GM12878 (cell line): ENCODE data around the gene CCSER2. TPM values are rescaled to one million over a fixed set of nuclear protein-coding genes. Genes with fewer than 3 reads are reported as not detected.

ENCODE experiments used
- ATAC-seq: fragments of 200-7000 bp; cut with Tn5 transposase; 3 replicates; pipeline ENCODE4 v1.9.1; 2020; ENCODE audit warnings: mild to moderate bottlenecking, moderate library complexity
- BruUV-seq: library from RNA; stranded (reverse); fragments of 400-500 nt; replicated peaks from 2 replicates; lab custom pipeline; 2021; lab: Mats Ljungman, UMichigan
- CTCF ChIA-PET: fragments of 300-600 bp; sonication (Branson Sonifier 250); formaldehyde crosslinking; extraction: SDS; loops from one replicate; lab custom pipeline; 2021; ENCODE audit warnings: inconsistent platforms; lab: Yijun Ruan, JAX
- POLR2A ChIA-PET: fragments of 350-600 bp; formaldehyde crosslinking; extraction: SDS; loops from one replicate; lab custom pipeline; 2021; ENCODE audit warnings: inconsistent platforms; lab: Charles Lee
- RAD21 ChIA-PET: fragments of 300-600 bp; sonication (Branson Sonifier 250); formaldehyde crosslinking; loops from one replicate; lab custom pipeline; 2023; ENCODE audit warnings: antibody characterized with exemption; ENCODE audit not compliant: unreplicated experiment; lab: Charles Lee
- SMC1A ChIA-PET: fragments of 300-600 bp; sonication (Branson Sonifier 250); formaldehyde crosslinking; loops from one replicate; lab custom pipeline; 2023; ENCODE audit not compliant: unreplicated experiment, uncharacterized antibody; lab: Charles Lee
- DNase-seq: peaks from one replicate; pipeline ENCODE4 v3.0.0-alpha.2; 2011; ENCODE audit warnings: low read depth, low spot score
- FAIRE-seq: peaks from 3 replicates; lab custom pipeline; 2011; peaks lifted over from hg19 to GRCh38; lab: Jason Lieb, UNC
- H2AFZ ChIP-seq: 2 replicates; pipeline ENCODE4 v1.6.0; 2011; ENCODE audit warnings: low read depth, low read length, control low read depth; ENCODE audit not compliant: control insufficient read depth
- H3K27ac ChIP-seq: 2 replicates; pipeline ENCODE4 v1.5.1; 2011; ENCODE audit warnings: control low read depth; ENCODE audit not compliant: control insufficient read depth, insufficient read depth
- H3K27me3 ChIP-seq, 2 experiments: replicated peaks in 1 of 2; 2 replicates each; pipeline versions ENCODE4 v1.6.0 to v1.6.1; 2011; ENCODE audit warnings: low read length in 1 of 2; ENCODE audit not compliant: control insufficient read depth in 2 of 2, insufficient read depth in 2 of 2
- H3K36me3 ChIP-seq, 2 experiments: 2 replicates each; pipeline ENCODE4 v1.5.1; 2011; ENCODE audit warnings: low read length in 1 of 2; ENCODE audit not compliant: control insufficient read depth in 2 of 2, insufficient read depth in 2 of 2
- H3K4me1 ChIP-seq: 2 replicates; pipeline ENCODE4 v1.6.1; 2011; ENCODE audit warnings: mild to moderate bottlenecking, low read length, moderate library complexity, mixed read lengths; ENCODE audit not compliant: control insufficient read depth, insufficient read depth
- H3K4me2 ChIP-seq: 2 replicates; pipeline ENCODE4 v1.6.0; 2011; ENCODE audit warnings: control low read depth; ENCODE audit not compliant: control insufficient read depth, insufficient read depth
- H3K4me3 ChIP-seq: fragments of 200-600 bp; sonication (generic); 2 replicates; pipeline ENCODE4 v1.5.1; 2016
- H3K79me2 ChIP-seq: 2 replicates; pipeline ENCODE4 v1.6.0; 2011; ENCODE audit warnings: low read length; ENCODE audit not compliant: control insufficient read depth, insufficient read depth
- H3K9ac ChIP-seq: 2 replicates; pipeline ENCODE4 v1.8.0; 2011; ENCODE audit warnings: low read length, control low read depth, mixed read lengths; ENCODE audit not compliant: control insufficient read depth, insufficient read depth
- H3K9me3 ChIP-seq: replicated peaks from 3 replicates; pipeline ENCODE4 v1.5.1; 2011; ENCODE audit warnings: mild to moderate bottlenecking, low read length; ENCODE audit not compliant: control insufficient read depth, insufficient read depth
- H4K20me1 ChIP-seq: 2 replicates; pipeline ENCODE4 v1.6.0; 2011; ENCODE audit not compliant: control insufficient read depth, insufficient read depth
- CBX5 ChIP-seq: sonication (generic); IDR thresholded peaks from 2 replicates; pipeline ENCODE4 v1.6.1; 2016; ENCODE audit warnings: low read depth, moderate library complexity, mild to moderate bottlenecking, inconsistent platforms
- LARP7 ChIP-seq: fragments of 450-650 bp; IDR thresholded peaks from 2 replicates; pipeline ENCODE4 v1.6.1; 2017; ENCODE audit warnings: mild to moderate bottlenecking
- MEF2B ChIP-seq: fragments of 450-650 bp; IDR thresholded peaks from 2 replicates; pipeline ENCODE4 v1.6.1; 2018; ENCODE audit warnings: mild to moderate bottlenecking, moderate library complexity; ENCODE audit not compliant: partially characterized antibody, poor library complexity, severe bottlenecking
- POLR2A ChIP-seq: IDR thresholded peaks from 2 replicates; pipeline ENCODE4 v1.6.1; 2011; ENCODE audit warnings: low read depth, mild to moderate bottlenecking, low read length
- POLR2AphosphoS5 ChIP-seq: IDR thresholded peaks from 2 replicates; pipeline ENCODE4 v1.6.1; 2011; ENCODE audit warnings: mild to moderate bottlenecking, low read length, inconsistent platforms
- SUZ12 ChIP-seq: fragments of 200-600 bp; sonication (generic); IDR thresholded peaks from one replicate; pipeline ENCODE4 v1.6.1; 2018; ENCODE audit warnings: antibody characterized with exemption, mild to moderate bottlenecking; ENCODE audit not compliant: unreplicated experiment
- TARDBP ChIP-seq: IDR thresholded peaks from 2 replicates; pipeline ENCODE4 v1.6.1; 2016; ENCODE audit warnings: borderline replicate concordance
- ZBED1 ChIP-seq: IDR thresholded peaks from 2 replicates; pipeline ENCODE4 v1.6.1; 2016; ENCODE audit warnings: borderline replicate concordance
- ZNF207 ChIP-seq: fragments of 450-650 bp; IDR thresholded peaks from 2 replicates; pipeline ENCODE4 v1.6.1; 2014; ENCODE audit warnings: antibody characterized with exemption, mild to moderate bottlenecking, borderline replicate concordance
- ZNF24 ChIP-seq: fragments of 450-650 bp; IDR thresholded peaks from 2 replicates; pipeline ENCODE4 v1.6.1; 2017; ENCODE audit warnings: antibody characterized with exemption, mild to moderate bottlenecking
- WGBS: methylation state at CpG from one replicate; pipeline ENCODE4 v1.1.6; 2016; ENCODE audit warnings: low lambda C conversion rate; ENCODE audit not compliant: insufficient replicate concordance, insufficient coverage; ENCODE audit errors: missing lambda C conversion rate; 5-methylcytosine and 5-hydroxymethylcytosine counted together
- in situ Hi-C: fragments of 300-500 bp; cut with MboI; formaldehyde crosslinking; loops from 9 replicates; pipeline ENCODE4 v1.14.3; 2018; ENCODE audit warnings: mixed read lengths
- intact Hi-C: fragments of 100-400 bp; cut with micrococcal nuclease; formaldehyde crosslinking; loops from one replicate; pipeline ENCODE4 v1.14.2; 2022; ENCODE audit not compliant: unreplicated experiment
- polyA plus RNA-seq, 11 experiments: library from polyadenylated mRNA; depleted of rRNA in 4 of 11; unstranded in 6 of 11; stranded (reverse) in 5 of 11; fragments of >200 nt; fragmentation: Nextera tagmentation in 4 of 11; fragmentation: Illumina TruSeq in 1 of 11; extraction: Ambion mirVana in 4 of 11; extraction: Trizol in 1 of 11; gene quantifications; 1 replicate in 1 of 11; 2 replicates in 10 of 11; pipeline versions ENCODE4 v1.2.1 to v1.2.3, GENCODE V29; 2011 to 2016; ENCODE audit warnings: inconsistent platforms in 2 of 11, missing spikeins in 2 of 11, low read depth in 1 of 11
- total RNA-seq, 4 experiments: library from RNA; depleted of rRNA in 3 of 4; stranded (reverse); fragments of >200 nt in 3 of 4; fragmentation: Illumina TruSeq in 1 of 4; extraction: Trizol in 1 of 4; gene quantifications; 2 replicates each; pipeline versions ENCODE4 v1.2.1 to v1.2.3, GENCODE V29; 2013 to 2021
- TF ChIP-seq, protein P1 (sequence below): IDR thresholded peaks from 2 replicates; pipeline ENCODE4 v1.6.1; 2012; ENCODE audit warnings: improper control_type of control experiment, low read depth, low read length; ENCODE audit not compliant: insufficient replicate concordance
- TF ChIP-seq, protein P2 (sequence below): IDR thresholded peaks from 2 replicates; pipeline ENCODE4 v1.6.1; 2012; ENCODE audit warnings: low read depth, low read length, improper control_type of control experiment
- TF ChIP-seq, protein P3 (sequence below), 3 experiments: IDR thresholded peaks in 2 of 3; conservative IDR thresholded peaks in 1 of 3; 2 replicates each; pipeline ENCODE4 v1.5.1; 2011; ENCODE audit warnings: low read depth in 3 of 3, low read length in 3 of 3, mild to moderate bottlenecking in 3 of 3, control low read depth in 2 of 3, moderate library complexity in 2 of 3, inconsistent platforms in 1 of 3, mixed read lengths in 1 of 3; ENCODE audit not compliant: control insufficient read depth in 2 of 3, insufficient read depth in 1 of 3; ENCODE audit errors: extremely low read depth in 1 of 3
- TF ChIP-seq, protein P4 (sequence below): fragments of 450-650 bp; IDR thresholded peaks from 2 replicates; pipeline ENCODE4 v1.6.1; 2016; ENCODE audit warnings: mild to moderate bottlenecking

CCSER2 gene
- total and polyA plus RNA-seq, 10 of the 15 experiments (the other 5 are each of a cell fraction or from before 2014, with no cell fraction given): 4.7 to 18.8 (median 13.2) TPM

DNA sequence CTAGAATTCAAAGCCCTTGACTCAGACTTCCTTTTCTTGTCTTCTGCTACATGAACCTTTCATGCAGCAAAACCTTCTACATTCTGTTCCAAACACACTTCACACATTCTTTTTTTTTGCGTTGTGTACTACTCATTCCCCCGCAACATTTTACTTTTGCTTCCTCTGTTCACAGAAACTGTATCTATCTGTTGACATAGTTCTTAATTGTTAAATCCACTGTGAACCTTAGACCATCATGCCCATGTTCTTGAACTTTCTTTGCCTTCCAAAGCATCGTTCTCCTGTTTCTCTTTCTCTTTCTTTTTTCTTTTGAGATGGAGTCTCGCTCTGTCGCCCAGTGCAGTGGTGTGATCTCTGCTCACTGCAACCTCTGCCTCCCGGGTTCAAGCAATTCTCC, 14.2 kb downstream of the CCSER2 start:
- RAD21 ChIA-PET: interaction anchor here (1.0 to 1.9 kb wide), 2 partner anchors 13 to 75 kb away, joined by 3 to 4 read pairs; no protein-coding TSS in a partner anchor
- in situ Hi-C loops: no loop called here
- H3K79me2 ChIP-seq: no peaks in the 10 kb centered on the region; the same call in 1 of the 2 replicates
- intact Hi-C loops: no loop called here
- SMC1A ChIA-PET: interaction anchor here (2.2 kb wide), 1 partner anchor 75 kb away, joined by 6 read pairs; no protein-coding TSS in a partner anchor
- FAIRE-seq (no peak), ATAC-seq (peak; percentile 44), DNase-seq (no peak)
- H3K27me3 ChIP-seq: no peaks in the 10 kb centered on the region
- BruUV-seq: no TSS peak
- WGBS: 73% methylated on average over 6 of the region's 6 CpGs
- H4K20me1 ChIP-seq: no peaks in the 10 kb centered on the region
- H3K4me2 ChIP-seq: peak overlapping the region; percentile 44; the same call in 1 of the 2 replicates
- no peaks in the 10 kb centered on the region for H3K9me3 ChIP-seq
- H3K9ac ChIP-seq: no peak overlapping the region
- no peaks in the 10 kb centered on the region; the same call in 1 of the 2 replicates for H3K4me1 ChIP-seq
- no peak overlapping the region; the same call in 1 of the 2 replicates for H3K4me3 ChIP-seq
- H3K27ac ChIP-seq: no peak overlapping the region
- no peak overlapping the region; the same call in 1 of the 2 replicates for H2AFZ ChIP-seq
- CTCF ChIA-PET: interaction anchor here (1.0 to 3.7 kb wide), 5 partner anchors 9 to 194 kb away, joined by 3 to 21 read pairs (median 7); no protein-coding TSS in a partner anchor
- POLR2A ChIA-PET: no interaction called here
- no peaks in the 10 kb centered on the region for H3K36me3 ChIP-seq
- TF ChIP-seq POLR2A (no peak), SUZ12 (no peak), TARDBP (no peak), ZNF207 (no peak), POLR2AphosphoS5 (no peak), MEF2B (no peak), ZNF24 (no peak), ZBED1 (no peak), LARP7 (no peak), CBX5 (no peak)
- TF ChIP-seq, protein P1, sequence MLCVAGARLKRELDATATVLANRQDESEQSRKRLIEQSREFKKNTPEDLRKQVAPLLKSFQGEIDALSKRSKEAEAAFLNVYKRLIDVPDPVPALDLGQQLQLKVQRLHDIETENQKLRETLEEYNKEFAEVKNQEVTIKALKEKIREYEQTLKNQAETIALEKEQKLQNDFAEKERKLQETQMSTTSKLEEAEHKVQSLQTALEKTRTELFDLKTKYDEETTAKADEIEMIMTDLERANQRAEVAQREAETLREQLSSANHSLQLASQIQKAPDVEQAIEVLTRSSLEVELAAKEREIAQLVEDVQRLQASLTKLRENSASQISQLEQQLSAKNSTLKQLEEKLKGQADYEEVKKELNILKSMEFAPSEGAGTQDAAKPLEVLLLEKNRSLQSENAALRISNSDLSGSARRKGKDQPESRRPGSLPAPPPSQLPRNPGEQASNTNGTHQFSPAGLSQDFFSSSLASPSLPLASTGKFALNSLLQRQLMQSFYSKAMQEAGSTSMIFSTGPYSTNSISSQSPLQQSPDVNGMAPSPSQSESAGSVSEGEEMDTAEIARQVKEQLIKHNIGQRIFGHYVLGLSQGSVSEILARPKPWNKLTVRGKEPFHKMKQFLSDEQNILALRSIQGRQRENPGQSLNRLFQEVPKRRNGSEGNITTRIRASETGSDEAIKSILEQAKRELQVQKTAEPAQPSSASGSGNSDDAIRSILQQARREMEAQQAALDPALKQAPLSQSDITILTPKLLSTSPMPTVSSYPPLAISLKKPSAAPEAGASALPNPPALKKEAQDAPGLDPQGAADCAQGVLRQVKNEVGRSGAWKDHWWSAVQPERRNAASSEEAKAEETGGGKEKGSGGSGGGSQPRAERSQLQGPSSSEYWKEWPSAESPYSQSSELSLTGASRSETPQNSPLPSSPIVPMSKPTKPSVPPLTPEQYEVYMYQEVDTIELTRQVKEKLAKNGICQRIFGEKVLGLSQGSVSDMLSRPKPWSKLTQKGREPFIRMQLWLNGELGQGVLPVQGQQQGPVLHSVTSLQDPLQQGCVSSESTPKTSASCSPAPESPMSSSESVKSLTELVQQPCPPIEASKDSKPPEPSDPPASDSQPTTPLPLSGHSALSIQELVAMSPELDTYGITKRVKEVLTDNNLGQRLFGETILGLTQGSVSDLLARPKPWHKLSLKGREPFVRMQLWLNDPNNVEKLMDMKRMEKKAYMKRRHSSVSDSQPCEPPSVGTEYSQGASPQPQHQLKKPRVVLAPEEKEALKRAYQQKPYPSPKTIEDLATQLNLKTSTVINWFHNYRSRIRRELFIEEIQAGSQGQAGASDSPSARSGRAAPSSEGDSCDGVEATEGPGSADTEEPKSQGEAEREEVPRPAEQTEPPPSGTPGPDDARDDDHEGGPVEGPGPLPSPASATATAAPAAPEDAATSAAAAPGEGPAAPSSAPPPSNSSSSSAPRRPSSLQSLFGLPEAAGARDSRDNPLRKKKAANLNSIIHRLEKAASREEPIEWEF: no peak
- TF ChIP-seq, protein P2, sequence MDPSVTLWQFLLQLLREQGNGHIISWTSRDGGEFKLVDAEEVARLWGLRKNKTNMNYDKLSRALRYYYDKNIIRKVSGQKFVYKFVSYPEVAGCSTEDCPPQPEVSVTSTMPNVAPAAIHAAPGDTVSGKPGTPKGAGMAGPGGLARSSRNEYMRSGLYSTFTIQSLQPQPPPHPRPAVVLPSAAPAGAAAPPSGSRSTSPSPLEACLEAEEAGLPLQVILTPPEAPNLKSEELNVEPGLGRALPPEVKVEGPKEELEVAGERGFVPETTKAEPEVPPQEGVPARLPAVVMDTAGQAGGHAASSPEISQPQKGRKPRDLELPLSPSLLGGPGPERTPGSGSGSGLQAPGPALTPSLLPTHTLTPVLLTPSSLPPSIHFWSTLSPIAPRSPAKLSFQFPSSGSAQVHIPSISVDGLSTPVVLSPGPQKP: no peak
- TF ChIP-seq, protein P3, sequence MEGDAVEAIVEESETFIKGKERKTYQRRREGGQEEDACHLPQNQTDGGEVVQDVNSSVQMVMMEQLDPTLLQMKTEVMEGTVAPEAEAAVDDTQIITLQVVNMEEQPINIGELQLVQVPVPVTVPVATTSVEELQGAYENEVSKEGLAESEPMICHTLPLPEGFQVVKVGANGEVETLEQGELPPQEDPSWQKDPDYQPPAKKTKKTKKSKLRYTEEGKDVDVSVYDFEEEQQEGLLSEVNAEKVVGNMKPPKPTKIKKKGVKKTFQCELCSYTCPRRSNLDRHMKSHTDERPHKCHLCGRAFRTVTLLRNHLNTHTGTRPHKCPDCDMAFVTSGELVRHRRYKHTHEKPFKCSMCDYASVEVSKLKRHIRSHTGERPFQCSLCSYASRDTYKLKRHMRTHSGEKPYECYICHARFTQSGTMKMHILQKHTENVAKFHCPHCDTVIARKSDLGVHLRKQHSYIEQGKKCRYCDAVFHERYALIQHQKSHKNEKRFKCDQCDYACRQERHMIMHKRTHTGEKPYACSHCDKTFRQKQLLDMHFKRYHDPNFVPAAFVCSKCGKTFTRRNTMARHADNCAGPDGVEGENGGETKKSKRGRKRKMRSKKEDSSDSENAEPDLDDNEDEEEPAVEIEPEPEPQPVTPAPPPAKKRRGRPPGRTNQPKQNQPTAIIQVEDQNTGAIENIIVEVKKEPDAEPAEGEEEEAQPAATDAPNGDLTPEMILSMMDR (IDR thresholded peaks at IDR 0.05 in 2 of 3, conservative IDR thresholded peaks at IDR 0.05 in 1 of 3; ENCODE audit: control insufficient read depth in 2 of 3, extremely low read depth in 1 of 3, insufficient read depth in 1 of 3, low read depth in 3 of 3, low read length in 3 of 3): no peak
- TF ChIP-seq, protein P4, sequence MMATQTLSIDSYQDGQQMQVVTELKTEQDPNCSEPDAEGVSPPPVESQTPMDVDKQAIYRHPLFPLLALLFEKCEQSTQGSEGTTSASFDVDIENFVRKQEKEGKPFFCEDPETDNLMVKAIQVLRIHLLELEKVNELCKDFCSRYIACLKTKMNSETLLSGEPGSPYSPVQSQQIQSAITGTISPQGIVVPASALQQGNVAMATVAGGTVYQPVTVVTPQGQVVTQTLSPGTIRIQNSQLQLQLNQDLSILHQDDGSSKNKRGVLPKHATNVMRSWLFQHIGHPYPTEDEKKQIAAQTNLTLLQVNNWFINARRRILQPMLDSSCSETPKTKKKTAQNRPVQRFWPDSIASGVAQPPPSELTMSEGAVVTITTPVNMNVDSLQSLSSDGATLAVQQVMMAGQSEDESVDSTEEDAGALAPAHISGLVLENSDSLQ: no peak
